Uterus (tissue), 4 donors: ENCODE measurements around the gene CDHR4. TPM values are rescaled to one million over a fixed set of nuclear protein-coding genes. Genes with fewer than 3 reads are reported as not detected.

Experiments
- DNase-seq, 2 donors: peaks; one replicate each; pipeline ENCODE4 v3.0.0-alpha.2; 2019 to 2020
- H3K27ac ChIP-seq, 2 donors: fragments of 200-600 bp; sonication (generic); 1 replicate in 1 of 2; 2 replicates in 1 of 2; pipeline ENCODE4 v1.5.1; 2016 to 2018
- H3K27me3 ChIP-seq, 2 donors: fragments of 200-600 bp; sonication (generic); one replicate each; pipeline ENCODE4 v1.5.1; 2018 to 2019; ENCODE audit warnings: control low read depth in 1 of 2
- H3K36me3 ChIP-seq, 2 donors: fragments of 200-600 bp; sonication (generic); one replicate each; pipeline ENCODE4 v1.5.1; 2019; ENCODE audit warnings: control low read depth in 1 of 2
- H3K4me1 ChIP-seq, 2 donors: fragments of 200-600 bp; sonication (generic); one replicate each; pipeline ENCODE4 v1.5.1; 2018 to 2019; ENCODE audit warnings: control low read depth in 1 of 2
- H3K4me3 ChIP-seq, 2 donors: fragments of 200-600 bp; sonication (generic); 1 replicate in 1 of 2; 2 replicates in 1 of 2; pipeline ENCODE4 v1.5.1; 2018 to 2019; ENCODE audit warnings: mild to moderate bottlenecking in 1 of 2
- H3K9me3 ChIP-seq, 2 donors: fragments of 200-600 bp; sonication (generic); one replicate each; pipeline ENCODE4 v1.5.1; 2019; ENCODE audit warnings: control low read depth in 1 of 2
- POLR2A ChIP-seq, 2 donors: fragments of 450-650 bp; IDR thresholded peaks; one replicate each; pipeline ENCODE4 v1.6.1; 2016; ENCODE audit warnings: antibody characterized with exemption in 2 of 2, mild to moderate bottlenecking in 1 of 2, moderate library complexity in 1 of 2
- intact Hi-C: fragments of 100-400 bp; cut with DNase I; formaldehyde crosslinking; loops from one replicate; pipeline ENCODE4 v1.15.1; 2023; ENCODE audit warnings: low total_unique reads
- total RNA-seq, 4 donors: library from RNA; depleted of rRNA in 3 of 4; stranded (reverse); fragments of >200 nt in 3 of 4; gene quantifications; one replicate each; pipeline versions ENCODE4 v1.1.0 to v1.2.4, GENCODE V29; 2014 to 2023
- TF ChIP-seq, protein P1 (sequence below), 4 experiments: fragments of 200-600 bp in 2 of 4; fragments of 450-650 bp in 2 of 4; sonication (generic) in 2 of 4; IDR thresholded peaks; one replicate each; pipeline ENCODE4 v1.5.1; 2016 to 2019; ENCODE audit warnings: antibody characterized with exemption in 4 of 4, mild to moderate bottlenecking in 2 of 4, moderate library complexity in 1 of 4
- donor health status: DM: yes; HTN: yes; CAD: no.

Gene CDHR4
- total RNA-seq, 4 donors from 2014 or later = 0.41 to 1.6 TPM; not detected in 2

DNA sequence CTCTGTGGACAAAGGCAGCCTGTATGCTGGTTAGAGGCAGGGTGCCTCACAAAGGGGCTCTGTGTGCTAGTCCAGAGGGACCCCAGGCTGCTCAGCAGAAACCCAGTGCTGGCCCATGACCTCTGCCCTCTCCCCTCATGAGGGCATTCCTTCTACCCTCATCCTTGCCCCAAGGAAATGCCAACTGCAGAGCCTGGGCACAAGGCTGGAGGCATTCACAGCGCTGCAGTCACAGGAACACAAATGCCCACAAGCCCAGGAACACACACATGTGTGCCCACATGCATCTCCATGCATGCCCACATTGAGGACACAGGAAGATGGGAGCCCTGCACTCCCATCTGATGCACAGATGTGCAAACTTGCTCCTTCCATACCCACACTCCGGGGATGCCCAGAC is 7.2 kb upstream of the CDHR4 start:
- no peak for TF ChIP-seq POLR2A (IDR thresholded peaks at IDR 0.05)
- TF ChIP-seq, protein P1, sequence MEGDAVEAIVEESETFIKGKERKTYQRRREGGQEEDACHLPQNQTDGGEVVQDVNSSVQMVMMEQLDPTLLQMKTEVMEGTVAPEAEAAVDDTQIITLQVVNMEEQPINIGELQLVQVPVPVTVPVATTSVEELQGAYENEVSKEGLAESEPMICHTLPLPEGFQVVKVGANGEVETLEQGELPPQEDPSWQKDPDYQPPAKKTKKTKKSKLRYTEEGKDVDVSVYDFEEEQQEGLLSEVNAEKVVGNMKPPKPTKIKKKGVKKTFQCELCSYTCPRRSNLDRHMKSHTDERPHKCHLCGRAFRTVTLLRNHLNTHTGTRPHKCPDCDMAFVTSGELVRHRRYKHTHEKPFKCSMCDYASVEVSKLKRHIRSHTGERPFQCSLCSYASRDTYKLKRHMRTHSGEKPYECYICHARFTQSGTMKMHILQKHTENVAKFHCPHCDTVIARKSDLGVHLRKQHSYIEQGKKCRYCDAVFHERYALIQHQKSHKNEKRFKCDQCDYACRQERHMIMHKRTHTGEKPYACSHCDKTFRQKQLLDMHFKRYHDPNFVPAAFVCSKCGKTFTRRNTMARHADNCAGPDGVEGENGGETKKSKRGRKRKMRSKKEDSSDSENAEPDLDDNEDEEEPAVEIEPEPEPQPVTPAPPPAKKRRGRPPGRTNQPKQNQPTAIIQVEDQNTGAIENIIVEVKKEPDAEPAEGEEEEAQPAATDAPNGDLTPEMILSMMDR (IDR thresholded peaks at IDR 0.05) = no peak
- intact Hi-C loops = no loop called here
- Histone ChIP-seq H3K4me1 (peaks cover 0 to 32% of the 10 kb centered on the region in 2 donors), H3K9me3 (no peaks in the 10 kb centered on the region), H3K27me3 (no peaks in the 10 kb centered on the region), H3K36me3 (no peaks in the 10 kb centered on the region), H3K27ac (peak overlapping the region; percentile 92 to 94), H3K4me3 (no peak overlapping the region)
- no peak for DNase-seq

DNA sequence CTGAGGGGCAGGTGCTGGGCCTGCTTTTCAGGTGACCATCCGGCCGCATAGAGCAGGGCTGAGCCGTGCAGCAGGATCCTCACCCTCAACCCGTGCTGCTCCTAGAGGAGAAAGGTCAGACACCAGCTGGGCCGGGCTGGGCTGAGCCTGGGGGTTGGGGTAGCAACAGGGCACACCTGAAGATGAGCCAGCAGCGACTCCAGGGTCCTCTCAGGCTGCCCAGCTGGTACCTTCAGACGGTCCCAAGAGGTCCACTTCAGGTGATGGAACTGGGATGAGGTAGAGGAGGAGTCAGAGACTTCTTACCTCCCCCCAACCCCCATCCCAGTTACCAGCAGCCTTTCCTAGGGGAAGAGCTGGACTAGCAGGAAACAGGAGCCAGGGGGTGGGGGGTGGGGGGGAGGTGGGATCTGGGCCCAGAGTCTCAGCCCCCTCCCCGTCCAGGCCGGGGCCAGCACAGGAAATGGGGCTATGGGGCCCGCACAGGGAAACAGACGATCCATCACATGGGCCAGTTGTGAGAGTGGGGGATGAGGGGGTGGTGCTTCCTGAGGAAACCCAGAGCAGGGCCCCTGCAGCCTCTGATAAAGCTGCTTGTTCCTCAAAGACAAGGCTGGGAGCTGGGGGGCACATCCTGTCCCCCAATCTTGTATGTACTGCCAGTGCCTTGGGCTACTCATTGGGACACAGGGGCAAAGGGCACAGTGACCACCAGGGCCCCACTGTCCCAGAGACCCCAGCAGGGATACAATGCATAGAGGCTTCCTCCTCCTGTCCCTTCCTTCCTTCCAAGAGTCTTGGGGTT is 6.4 kb upstream of the CDHR4 start:
- Histone ChIP-seq H3K9me3 (no peaks in the 10 kb centered on the region), H3K4me1 (peaks cover 0 to 32% of the 10 kb centered on the region in 2 donors), H3K4me3 (no peak overlapping the region), H3K27me3 (no peaks in the 10 kb centered on the region), H3K36me3 (no peaks in the 10 kb centered on the region), H3K27ac (peak overlapping the region; percentile 92 to 94)
- intact Hi-C loops = no loop called here
- DNase-seq = peak; percentile 54 to 71
- TF ChIP-seq, protein P1 (IDR thresholded peaks at IDR 0.05) = no peak
- no peak for TF ChIP-seq POLR2A (IDR thresholded peaks at IDR 0.05)

DNA sequence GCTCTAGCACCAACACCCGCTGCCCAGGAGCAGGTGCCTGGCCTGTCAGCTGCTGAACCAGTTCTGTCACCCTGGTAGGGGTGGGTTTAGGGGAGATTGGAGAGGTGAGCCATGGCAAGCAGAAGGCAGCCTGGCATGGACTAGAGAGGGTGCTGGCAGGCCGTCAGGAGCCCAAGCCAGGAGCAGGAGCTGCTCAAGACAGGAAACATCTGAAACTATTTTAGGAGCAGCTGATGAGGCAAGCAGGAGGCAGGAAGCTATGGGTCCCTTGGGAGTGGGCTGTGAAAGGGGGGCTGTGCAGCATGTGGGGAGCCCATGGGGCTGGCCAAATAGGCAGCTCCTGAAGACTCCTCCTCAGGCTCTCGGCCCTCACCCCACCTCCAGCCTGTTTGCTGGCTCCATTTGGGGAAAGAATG is 5.7 kb upstream of the CDHR4 start:
- Histone ChIP-seq H3K4me3 (no peak overlapping the region), H3K36me3 (no peaks in the 10 kb centered on the region)

DNA sequence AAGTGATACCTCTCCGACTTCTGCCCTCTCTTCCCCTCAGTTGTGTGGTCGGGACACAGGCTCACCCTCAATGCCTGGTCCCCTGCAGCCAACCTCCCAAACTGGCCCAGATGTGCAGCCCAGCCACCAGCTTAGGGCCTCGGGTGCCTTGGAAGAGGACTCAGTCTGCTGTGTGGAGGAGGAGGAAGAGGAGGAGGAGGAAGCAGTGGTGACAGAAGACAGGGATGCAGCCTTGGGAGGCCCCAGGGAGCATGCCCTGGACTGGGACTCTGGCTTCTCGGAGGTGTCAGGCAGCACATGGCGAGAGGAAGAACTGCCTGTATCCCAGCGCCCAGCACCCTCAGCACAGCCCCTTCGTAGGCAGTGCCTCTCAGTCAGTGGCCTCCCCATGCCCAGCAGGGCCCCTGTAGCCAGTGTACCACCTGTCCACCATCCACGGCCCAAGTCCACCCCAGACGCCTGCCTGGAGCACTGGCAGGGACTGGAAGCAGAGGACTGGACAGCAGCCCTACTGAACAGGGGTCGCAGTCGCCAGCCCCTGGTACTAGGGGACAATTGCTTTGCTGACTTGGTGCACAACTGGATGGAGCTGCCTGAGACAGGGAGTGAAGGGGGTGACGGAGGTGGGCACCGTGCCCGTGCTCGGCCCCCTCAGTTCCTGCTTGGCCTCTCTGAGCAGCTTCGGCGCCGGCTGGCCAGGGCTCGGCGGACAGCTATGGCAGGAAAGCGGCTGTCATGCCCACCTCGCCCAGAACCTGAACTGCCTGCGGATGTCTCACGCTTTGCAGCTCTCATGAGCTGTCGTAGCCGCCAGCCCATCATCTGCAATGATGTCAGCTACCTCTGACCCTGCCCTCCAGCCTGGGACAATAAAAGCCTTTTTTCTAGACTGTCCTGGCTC is 4.7 kb upstream of the CDHR4 start:
- H3K36me3 ChIP-seq = no peaks in the 10 kb centered on the region
- H3K9me3 ChIP-seq = no peaks in the 10 kb centered on the region
- H3K27ac ChIP-seq = peak overlapping the region; percentile 92 to 94
- DNase-seq = peak; percentile 31 to 38
- TF ChIP-seq POLR2A (IDR thresholded peaks at IDR 0.05) = no peak
- TF ChIP-seq, protein P1 (IDR thresholded peaks at IDR 0.05) = no peak
- intact Hi-C loops = no loop called here
- peaks cover 0 to 32% of the 10 kb centered on the region in 2 donors for H3K4me1 ChIP-seq
- H3K27me3 ChIP-seq = no peaks in the 10 kb centered on the region
- peak overlapping the region; percentile 72 to 84 for H3K4me3 ChIP-seq

More for the DNA sequence above, 5.7 kb upstream of the CDHR4 start:
- H3K4me1 ChIP-seq = peaks cover 0 to 32% of the 10 kb centered on the region in 2 donors
- TF ChIP-seq, protein P1 (IDR thresholded peaks at IDR 0.05) = peak in 1 of 4 experiments; percentile 4
- no peak for TF ChIP-seq POLR2A (IDR thresholded peaks at IDR 0.05)
- no peaks in the 10 kb centered on the region for H3K9me3 ChIP-seq
- peak overlapping the region; percentile 92 to 94 for H3K27ac ChIP-seq
- intact Hi-C loops = no loop called here
- no peaks in the 10 kb centered on the region for H3K27me3 ChIP-seq
- peak; percentile 89 to 90 for DNase-seq
